ENCODE data around the gene STXBP5. TPM values are rescaled to one million over a fixed set of nuclear protein-coding genes. Genes with fewer than 3 reads are reported as not detected.

Gene STXBP5
- 26.2 TPM for total RNA-seq

GRCh38 chr6:147204060-147204785, at the start of gene STXBP5:
Gene STXBP5 (plus strand): TSS chr6:147204417. CDS start chr6:147204533, 116 bp downstream.
- ATAC-seq: no peak
- intact Hi-C loops (cut with DNase I): no loop called here
- DNase-seq (ENCODE audit: low spot score): peak; percentile 72

- intact Hi-C loops (cut with DNase I): no loop called here
- no peak for DNase-seq (ENCODE audit: low spot score)
Observed at GRCh38 chr6:147154454-147154853, 49.8 kb upstream of the STXBP5 start.

GRCh38 chr6:147156218-147156617, 48.0 kb upstream of the STXBP5 start:
- ATAC-seq (no peak), DNase-seq (ENCODE audit: low spot score) (no peak)
- intact Hi-C loops (cut with DNase I): no loop called here

More at GRCh38 chr6:147154454-147154853, 49.8 kb upstream of the STXBP5 start:
- no peak for ATAC-seq

GRCh38 chr6:147156799-147157382, 47.3 kb upstream of the STXBP5 start:
- ATAC-seq: no peak
- intact Hi-C loops (cut with DNase I): no loop called here

GRCh38 chr6:147157930-147158329, 46.3 kb upstream of the STXBP5 start:
- ATAC-seq (no peak), DNase-seq (ENCODE audit: low spot score) (no peak)
- intact Hi-C loops (cut with DNase I): no loop called here

More at GRCh38 chr6:147156799-147157382, 47.3 kb upstream of the STXBP5 start:
- no peak for DNase-seq (ENCODE audit: low spot score)

GRCh38 chr6:147158881-147159280, 45.3 kb upstream of the STXBP5 start:
- DNase-seq (ENCODE audit: low spot score): no peak
- intact Hi-C loops (cut with DNase I): no loop called here
- ATAC-seq: no peak

GRCh38 chr6:147159536-147160374, 44.5 kb upstream of the STXBP5 start:
- ATAC-seq: no peak
- intact Hi-C loops (cut with DNase I): no loop called here
- DNase-seq (ENCODE audit: low spot score): no peak

GRCh38 chr6:147160593-147160992, 43.6 kb upstream of the STXBP5 start:
- DNase-seq (ENCODE audit: low spot score) (no peak), ATAC-seq (no peak)

GRCh38 chr6:147161253-147161973, 42.8 kb upstream of the STXBP5 start:
- intact Hi-C loops (cut with DNase I): no loop called here
- ATAC-seq (no peak), DNase-seq (ENCODE audit: low spot score) (no peak)

More at GRCh38 chr6:147160593-147160992, 43.6 kb upstream of the STXBP5 start:
- intact Hi-C loops (cut with DNase I): no loop called here

- DNase-seq (ENCODE audit: low spot score) (no peak), ATAC-seq (no peak)
- intact Hi-C loops (cut with DNase I): no loop called here
Observed at GRCh38 chr6:147161974-147162495, 42.2 kb upstream of the STXBP5 start.

GRCh38 chr6:147164761-147165160, 39.5 kb upstream of the STXBP5 start:
- ATAC-seq (no peak), DNase-seq (ENCODE audit: low spot score) (no peak)
- intact Hi-C loops (cut with DNase I): no loop called here

- intact Hi-C loops (cut with DNase I): no loop called here
- ATAC-seq: no peak
- DNase-seq (ENCODE audit: low spot score): no peak
Observed at GRCh38 chr6:147166360-147166944, 37.8 kb upstream of the STXBP5 start.

- intact Hi-C loops (cut with DNase I): no loop called here
- ATAC-seq: no peak
- no peak for DNase-seq (ENCODE audit: low spot score)
Observed at GRCh38 chr6:147166992-147167391, 37.2 kb upstream of the STXBP5 start.

- intact Hi-C loops (cut with DNase I): no loop called here
- ATAC-seq (no peak), DNase-seq (ENCODE audit: low spot score) (no peak)
Observed at GRCh38 chr6:147167576-147168461, 36.4 kb upstream of the STXBP5 start.

- intact Hi-C loops (cut with DNase I): no loop called here
- ATAC-seq (no peak), DNase-seq (ENCODE audit: low spot score) (no peak)
Observed at GRCh38 chr6:147169529-147169928, 34.7 kb upstream of the STXBP5 start.

GRCh38 chr6:147170269-147170668, 33.9 kb upstream of the STXBP5 start:
- intact Hi-C loops (cut with DNase I): no loop called here
- no peak for DNase-seq (ENCODE audit: low spot score)
- ATAC-seq: no peak

GRCh38 chr6:147173140-147173539, 31.1 kb upstream of the STXBP5 start:
- DNase-seq (ENCODE audit: low spot score) (no peak), ATAC-seq (no peak)
- intact Hi-C loops (cut with DNase I): no loop called here

Data from sciatic nerve (tissue), 2 donors.